ENCODE data around the gene MRPL49.
"Not testable (repeated sequence)": the region's sequence is repeated elsewhere in the genome, so short reads cannot be mapped to it uniquely, and the experiment has no call there.

- not testable (repeated sequence) for TF ChIP-seq POLR2A, CTCF (IDR thresholded peaks at IDR 0.05)
Measured at GRCh38 chr11:65174571-65175010, 52.5 kb downstream of the MRPL49 start.

Data from adrenal gland (tissue), 5 donors.